ENCODE results near the gene CCDC57.

CCDC57 gene

DNA sequence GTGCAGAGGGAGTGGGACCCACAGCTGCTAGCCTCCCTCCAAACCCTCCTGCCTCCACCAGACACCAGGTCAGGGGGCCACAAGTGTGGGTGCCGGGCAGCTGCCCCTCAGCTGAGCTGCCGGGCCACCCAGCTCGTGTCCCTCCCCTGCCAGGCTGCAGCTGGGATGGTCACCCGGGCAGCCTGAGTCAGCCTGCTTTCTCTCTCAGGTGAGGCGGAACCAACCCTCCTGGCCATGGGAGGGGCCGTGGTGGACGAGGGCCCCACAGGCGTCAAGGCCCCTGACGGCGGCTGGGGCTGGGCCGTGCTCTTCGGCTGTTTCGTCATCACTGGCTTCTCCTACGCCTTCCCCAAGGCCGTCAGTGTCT lies 23.1 kb upstream of the CCDC57 start:
- ATAC-seq (no peak), DNase-seq (no peak)

DNA sequence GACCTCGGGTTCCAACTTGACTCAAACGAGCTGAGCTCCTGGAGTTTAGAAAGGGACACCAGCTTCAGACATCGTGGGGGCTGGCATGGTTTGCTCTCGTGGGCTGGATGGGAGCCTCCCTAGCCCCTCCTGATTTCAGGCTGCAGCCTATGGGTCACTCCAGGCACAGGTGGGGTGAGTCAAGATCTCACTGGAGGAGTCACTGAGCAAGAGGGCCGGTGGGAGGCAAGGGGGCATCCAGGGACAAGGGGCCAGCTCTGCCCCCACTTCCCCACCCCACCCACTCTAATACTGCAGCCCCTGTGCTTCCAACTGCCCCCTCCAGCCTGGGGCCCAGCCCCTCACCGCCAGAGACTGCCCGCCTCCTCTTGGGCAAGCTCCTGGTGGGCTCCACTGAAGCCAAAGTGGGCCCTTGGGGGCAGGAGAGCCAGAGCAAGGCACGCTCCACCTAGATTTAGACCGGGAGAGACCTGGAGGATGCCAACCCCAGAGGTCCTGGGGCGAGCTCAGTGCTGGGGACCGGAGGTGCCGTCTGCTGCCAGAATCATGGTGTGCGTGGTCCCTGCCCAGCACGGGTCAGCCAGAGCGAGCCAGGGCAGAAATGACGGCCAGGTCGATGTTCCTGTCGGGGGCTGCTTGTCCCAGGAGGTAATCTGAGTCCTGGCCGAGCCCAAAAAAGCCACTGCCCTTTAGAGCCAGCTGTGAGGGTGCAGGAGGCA lies 22.6 kb upstream of the CCDC57 start:
- ATAC-seq (no peak), DNase-seq (no peak)

DNA sequence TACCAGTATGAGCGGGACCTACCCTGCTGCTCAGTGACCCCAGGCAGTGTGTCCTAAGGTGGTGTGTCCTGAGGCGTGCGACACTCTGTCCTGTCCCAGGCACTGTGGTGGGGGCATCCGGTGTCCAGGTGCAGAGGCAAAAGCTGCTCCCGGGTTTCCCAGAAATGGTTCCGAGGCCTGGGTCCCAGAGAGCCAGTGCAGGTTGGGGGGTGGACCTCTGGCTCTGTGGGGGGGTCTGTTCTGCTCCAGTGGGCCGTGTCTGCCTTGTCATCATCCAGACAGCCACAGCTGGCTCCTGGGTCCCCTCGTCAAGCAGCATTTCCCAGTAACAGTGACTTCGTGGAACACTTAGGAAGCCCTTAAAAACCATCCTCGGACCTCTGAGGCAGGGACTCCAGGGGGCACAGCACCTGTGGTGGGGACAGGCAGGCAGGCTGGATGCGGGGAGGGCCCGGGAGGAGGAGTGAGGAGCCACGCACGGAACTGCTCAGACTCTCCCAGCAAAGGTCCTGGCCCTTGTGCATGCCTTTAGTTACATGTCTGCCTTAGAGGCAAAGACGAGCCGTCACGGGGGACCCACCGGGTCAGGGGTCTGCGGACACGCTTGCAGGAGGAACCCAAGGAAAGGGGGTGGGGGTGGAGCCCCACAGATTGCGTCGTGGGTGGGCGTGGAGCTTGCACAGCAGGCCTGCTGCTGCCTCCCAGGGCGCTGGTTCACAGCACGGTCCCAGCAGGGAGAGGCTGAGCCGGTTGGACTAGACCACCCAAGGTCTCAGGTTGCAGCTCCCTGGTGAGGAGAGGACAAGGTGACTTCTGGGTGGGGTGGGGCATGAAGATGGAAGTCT lies 21.8 kb upstream of the CCDC57 start:
- no peak for DNase-seq
- ATAC-seq = no peak

DNA sequence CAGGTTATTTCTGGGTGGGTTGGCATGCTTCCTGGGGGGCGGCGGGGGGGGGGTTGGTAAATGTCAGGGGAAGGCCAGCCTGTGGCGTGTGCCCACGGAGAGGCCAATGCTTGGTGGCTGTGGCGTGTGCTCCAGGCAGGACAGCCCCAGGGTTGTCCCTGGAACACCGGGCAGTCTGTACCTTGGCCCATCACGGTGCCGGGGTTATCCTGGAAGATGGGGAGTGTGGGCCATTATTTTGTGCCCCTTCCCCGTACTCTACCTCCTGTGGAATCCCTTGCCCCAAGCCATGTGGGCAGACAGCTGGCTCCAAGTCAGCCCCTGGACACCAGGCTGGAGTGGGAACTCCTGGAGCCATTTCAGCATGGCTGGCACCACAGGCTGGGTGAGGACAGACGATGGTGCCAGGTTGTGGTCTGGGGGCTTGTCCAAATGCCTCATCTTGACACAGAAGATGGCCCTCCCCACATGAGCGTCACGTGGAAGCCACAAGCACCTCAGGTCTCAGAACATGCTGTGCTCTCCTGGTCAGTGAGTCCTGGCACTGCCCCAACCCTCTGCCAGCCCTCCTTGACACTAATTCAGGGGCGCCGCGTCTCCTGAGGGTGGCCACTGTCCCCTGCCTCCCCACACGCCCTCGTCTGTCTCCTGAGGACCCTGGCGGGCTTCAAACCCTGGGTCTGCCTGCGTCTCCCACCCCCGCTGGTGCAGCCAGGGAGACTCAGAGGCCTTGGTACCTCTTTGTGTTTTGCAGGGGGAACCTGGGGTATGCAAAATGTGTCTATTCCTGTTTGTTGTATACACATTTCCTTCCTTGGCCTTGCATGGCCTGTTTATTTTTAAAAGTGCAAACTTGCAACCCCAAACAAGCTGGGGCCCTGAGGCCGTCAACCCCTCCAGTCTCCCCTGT lies 20.5 kb upstream of the CCDC57 start:
- DNase-seq = no peak

DNA sequence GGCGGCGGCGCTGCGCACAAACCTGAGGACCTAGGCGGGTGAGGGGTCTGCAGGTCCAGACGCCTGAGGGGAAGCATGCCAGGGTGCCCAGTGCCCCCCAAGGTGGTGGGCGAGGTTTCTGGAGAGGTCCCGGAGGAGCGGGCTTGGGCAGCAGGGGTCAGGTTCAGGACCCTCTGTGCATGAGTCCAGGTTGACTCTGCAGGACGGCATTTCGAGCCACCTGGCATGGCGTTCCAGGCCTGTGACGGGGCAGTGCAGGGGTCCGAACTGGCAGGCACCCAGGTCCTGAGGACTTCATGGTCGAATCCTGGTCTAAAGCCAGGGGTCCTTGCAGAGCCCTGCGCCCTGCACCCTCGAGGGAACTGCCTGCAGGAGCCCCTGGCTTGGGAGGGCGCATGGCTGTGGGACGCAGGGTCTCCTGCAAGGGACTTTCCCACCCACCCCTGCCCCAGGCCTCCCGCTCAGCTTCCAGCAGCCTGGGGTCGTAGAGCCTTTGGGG lies 19.7 kb upstream of the CCDC57 start:
- DNase-seq (no peak), ATAC-seq (no peak)

More for the DNA sequence above, 20.5 kb upstream of the CCDC57 start:
- ATAC-seq = no peak

DNA sequence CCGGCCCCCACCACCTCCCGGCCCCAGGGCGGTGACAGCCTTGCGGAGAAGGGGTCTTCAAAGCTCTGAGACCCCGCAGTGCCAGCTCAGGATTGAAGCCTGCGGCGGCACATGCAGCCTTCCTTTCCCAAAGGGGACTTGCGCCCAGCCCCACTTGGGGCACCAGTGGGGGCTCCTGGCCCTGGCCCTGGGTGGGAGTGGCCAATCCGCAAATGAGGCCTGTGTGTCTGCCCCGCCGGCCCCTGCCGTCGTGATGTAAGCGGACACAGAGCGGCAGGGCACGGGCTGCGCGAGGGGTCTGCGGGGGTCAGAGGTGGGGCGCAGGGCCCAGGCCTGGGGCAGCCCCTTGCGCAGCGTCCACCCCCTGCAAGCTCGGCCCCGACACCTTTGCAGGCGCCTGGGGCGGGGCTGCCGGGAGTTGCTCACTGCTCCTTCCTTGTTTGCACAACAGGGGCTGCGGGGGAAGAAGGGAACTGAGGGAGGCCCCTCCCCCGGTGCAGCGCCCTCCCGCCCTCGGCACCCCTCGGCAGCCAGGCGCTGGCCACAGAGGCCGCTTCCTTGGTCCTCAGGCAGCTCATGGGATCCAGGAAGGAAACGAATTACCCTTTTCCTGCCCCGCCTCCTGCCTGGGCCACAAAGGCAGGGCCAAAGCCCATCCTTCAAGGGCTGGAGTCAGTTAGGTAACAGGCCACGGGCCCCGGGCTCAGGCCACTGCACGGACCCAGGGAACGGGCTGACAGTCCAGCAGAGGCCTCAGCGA lies 19.1 kb upstream of the CCDC57 start:
- ATAC-seq = no peak
- DNase-seq = peak; percentile 48

DNA sequence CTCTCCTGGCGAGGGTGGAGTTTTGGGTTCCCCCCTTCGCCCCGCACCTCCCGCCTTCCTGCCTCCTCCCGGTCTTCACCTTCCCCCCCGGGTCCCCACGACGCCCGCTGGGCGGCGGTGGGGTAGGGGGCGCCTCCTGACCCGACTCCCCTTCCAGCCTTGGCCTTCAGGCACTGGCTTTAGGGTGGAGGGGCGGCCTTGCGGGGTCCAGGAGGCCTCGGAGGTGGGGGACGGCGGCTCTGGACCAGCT lies 18.6 kb upstream of the CCDC57 start:
- no peak for DNase-seq
- no peak for ATAC-seq

DNA sequence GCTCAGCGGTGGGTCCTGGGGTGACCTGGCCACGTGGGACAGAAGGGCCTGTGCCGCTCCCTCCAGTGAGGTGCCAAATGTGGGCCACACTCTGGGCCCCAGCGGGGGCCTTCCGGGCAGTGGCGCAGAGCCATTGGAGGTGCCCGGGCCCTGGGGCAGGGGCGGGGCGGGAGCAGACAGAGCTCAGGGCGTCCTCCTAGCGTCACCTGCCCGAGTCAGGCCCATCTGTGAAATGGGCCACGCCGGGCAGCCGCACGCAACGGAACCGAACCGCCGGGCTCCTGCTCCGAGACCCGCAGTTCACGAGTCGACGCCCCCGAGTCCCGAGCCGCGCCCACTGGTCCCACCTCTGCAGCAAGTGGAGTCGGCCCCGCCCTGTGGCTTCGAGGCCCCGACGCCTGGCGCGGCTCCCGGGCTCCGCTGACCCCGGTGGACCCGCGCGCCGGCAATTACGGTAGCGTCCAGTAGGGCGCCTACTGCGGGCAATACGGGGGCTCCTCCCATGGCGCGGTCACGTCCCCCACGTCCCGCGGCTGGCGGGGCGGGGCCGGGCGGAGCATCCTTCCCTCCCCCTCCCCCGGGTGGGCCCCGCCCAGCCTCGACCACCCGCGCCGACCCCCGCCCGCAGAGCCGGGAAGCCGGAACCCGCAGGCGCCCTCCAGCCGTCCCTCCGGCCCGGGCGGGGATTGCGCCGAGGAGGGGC lies 18.1 kb upstream of the CCDC57 start:
- peak; percentile 84 for DNase-seq
- ATAC-seq = peak; percentile 41

DNA sequence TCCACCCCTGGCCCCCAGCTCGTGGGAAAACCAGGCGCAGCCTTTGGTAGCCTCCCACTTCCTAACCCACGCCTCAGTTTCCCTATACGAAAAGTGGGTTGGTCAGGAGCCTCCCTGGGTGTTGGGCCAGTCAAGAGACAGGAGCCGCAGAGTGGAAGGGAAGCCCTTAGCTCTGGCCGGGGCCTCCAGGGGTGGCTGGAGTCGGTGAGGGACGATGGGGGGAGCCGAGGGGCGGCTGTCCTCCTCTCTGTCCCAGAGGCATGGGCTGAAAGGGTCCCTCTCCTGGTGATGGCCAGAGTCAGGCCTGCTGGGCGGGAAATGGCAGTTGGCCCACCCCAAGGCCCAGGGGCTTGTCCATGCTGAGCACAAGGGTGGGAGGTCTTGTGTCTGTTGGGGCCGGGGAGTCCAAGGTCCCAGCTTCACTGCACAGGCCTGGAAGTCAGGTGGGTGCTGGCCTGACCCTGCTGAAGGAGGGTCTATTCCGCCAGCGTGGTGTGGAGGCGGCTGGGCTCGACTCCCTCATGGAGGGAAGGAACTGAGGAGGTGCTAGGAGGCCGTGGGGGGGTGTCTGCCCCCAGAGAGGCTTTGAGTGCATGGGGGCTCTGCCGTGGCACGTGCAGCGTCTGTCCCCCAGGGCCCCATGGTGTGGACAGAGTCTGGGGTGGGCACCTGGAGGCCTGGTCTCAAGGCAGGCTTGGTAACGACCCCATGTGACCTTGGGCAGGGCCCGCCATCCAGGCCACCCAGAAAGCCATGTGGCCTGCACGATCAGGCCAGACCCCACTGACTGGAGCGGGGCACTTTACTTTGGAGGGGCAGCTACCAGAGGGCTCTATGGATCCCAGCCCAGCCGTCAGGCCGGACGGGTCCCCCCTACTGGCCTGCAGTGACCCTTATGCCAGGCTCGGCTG lies 17.3 kb upstream of the CCDC57 start:
- DNase-seq (no peak), ATAC-seq (no peak)

DNA sequence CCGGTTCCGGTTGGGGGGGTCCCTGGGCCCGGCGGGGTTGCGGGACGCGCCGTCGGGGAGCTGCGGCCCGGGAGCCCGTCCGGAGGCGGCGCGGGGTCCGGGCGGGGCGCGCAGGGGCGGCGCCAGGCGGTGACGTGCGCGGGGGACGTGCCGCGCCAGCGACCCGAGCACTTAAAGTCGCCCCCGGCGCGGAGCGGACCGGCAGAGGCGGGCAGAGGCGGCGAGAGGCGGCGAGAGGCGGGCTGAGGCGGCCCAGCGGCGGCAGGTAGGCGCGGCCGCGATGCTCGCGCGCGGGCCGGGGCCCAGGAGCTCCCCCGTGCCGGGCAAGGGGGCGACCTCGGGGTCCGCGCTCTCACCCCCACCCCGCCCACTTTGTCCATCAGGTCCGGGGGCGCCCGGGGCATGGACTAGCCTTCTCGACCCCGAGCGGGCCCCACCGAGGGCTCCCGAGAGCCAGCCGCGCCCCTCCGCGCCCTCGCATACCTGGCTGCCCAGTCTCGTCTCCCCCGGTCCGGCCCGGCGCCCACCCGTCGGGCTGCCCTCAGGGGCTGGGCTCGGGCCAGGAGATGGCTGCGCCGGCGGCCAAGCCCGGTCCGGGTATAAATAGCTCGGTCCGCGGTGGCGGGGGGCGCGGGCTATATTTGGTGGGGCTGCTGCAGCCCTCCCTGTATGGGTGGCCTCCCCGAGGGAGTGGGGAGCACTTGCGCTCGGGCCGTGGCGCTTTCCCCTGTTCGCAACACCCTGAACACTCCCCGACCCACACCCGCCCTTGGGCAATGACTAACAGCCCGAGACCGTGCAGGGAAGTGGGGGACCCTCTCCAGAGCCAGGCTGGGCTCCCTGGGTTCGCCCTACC lies 16.4 kb upstream of the CCDC57 start, which contains the start of gene SLC16A3:
TSS of gene SLC16A3 (plus strand) at position 201 of the 856 bp plus-strand sequence. CDS start 6,967 bp downstream, outside the sequence.
- peak; percentile 77 for DNase-seq
- peak; percentile 44 for ATAC-seq

DNA sequence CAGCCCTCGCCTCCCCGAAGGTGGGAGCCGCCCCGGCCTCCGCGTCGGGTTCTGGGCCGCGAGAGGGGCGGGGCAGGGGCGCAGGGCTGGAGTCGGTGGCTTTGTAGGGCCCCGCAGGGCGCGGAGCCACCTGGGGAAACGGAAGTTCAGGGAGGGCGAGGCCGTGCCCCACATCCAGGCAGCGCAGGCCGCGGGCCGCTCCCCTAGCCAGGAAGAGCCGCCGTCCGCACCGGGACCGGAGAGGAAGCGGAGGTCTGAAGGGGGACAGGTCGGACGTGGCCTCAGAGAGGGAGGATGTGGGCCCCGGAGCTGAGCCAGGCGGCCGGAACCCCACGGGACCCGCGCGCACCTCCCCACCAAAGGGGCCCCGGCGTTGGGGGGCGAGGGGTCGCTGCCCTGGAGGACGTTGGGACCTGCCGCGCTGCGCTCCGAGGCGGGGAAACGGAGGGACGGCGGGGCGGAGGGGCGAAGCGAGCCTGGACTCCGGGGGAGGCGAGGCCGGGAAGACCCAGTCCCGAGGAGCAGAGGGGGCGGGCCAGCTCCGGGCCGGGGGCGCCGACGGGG lies 15.7 kb upstream of the CCDC57 start:
- DNase-seq (peak; percentile 73), ATAC-seq (peak; percentile 45)

DNA sequence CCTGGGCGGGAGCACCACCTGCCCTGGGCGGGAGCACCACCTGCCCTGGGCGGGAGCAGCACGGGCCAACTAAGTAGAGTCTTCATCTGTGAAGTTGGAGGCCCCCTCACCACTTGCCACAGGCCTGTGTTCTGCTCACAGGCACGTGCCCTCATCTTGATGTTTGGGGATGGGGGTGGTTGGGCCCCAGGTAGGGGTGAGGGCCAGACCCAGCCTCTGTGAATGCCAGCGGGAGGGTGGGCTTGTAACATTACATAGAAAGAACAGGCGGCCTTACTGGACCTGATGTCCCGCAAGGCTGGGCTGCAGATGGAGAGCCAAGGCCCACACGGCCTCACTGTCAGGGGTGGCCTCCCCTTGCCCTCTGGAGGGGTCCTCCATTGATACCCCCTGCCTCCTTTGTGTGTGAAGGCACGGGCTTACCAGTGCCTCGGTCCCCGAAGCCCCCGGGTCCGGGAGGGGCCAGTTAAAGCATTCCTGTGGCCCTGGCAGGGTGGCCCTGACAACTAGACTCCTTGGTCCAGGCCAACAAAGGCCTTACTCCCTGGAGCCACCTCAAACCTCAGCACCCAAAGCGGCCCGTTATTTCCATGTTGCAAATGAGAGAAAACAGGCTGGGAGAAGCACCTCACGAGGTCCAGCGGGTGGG lies 15.1 kb upstream of the CCDC57 start:
- ATAC-seq (no peak), DNase-seq (no peak)

DNA sequence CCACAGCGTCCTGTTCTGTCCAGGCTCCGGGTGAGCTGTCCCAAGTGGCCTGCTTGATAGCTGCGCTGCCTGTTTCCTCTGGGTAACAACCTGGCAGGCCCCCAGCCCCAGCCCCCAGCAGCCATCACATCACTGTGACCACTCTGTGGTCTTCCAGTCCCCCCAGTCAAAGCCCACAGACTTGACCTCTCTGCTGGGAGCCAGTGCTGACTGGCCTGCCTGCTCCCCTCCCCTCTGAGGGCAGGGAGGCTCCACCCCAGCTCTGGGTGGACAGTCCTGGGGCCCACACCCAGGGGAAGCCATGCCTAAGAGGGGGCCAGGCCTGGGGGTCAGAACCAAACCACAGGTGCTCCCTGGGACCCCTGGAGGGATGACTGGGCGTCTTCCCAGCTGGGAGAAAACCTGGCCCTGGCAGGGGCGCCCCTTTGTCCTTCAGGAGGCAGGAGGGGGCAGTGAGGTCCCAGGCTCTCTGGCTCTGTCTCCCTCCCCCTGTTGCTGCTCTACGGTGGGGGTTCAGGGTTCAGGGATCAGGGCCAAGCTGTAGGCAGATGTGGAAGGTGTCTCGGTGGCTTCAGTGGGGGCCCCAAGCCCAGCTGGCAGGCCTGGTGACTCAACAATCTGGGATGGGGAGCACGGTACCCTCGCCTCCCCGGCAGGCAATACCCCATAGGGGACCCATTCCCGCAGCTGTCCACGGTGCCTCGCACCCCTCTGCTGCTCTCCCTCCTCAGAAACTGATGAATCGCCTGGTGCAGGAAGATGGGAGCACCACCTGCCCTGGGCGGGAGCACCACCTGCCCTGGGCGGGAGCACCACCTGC lies 14.4 kb upstream of the CCDC57 start:
- DNase-seq (no peak), ATAC-seq (no peak)

DNA sequence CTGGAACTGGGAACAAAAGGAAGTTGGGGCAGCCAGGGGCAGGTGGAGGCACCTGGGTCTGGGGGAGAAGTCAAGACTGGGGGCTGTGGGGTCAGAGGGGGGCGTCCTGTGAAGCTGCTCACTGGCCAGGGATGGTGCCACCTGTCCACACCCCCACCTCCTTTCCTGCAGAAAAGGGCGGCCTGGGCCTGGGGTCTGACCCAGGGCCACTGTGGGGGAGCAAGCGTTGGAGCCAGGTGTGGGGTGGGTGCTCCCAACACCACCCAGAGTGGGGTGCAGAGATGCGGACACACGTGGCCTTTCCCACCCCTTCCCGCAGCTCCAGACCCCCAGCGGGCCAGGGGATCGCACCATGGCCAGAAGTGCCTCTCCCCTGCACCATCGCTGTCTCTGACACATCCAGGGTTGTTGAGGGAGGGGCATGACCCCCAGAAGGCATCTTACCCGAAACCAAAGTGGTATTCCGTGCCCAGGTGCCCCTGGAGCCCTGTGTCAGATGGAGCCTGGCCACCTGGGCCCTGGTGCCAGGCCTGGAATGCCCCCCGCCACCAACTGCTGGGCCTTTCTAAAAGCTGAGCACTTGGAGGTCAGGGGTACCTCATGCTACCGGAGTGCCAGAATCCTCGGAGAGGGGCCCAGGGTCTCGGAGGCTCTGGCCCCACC lies 13.6 kb upstream of the CCDC57 start:
- ATAC-seq (no peak), DNase-seq (peak; percentile 5)

DNA sequence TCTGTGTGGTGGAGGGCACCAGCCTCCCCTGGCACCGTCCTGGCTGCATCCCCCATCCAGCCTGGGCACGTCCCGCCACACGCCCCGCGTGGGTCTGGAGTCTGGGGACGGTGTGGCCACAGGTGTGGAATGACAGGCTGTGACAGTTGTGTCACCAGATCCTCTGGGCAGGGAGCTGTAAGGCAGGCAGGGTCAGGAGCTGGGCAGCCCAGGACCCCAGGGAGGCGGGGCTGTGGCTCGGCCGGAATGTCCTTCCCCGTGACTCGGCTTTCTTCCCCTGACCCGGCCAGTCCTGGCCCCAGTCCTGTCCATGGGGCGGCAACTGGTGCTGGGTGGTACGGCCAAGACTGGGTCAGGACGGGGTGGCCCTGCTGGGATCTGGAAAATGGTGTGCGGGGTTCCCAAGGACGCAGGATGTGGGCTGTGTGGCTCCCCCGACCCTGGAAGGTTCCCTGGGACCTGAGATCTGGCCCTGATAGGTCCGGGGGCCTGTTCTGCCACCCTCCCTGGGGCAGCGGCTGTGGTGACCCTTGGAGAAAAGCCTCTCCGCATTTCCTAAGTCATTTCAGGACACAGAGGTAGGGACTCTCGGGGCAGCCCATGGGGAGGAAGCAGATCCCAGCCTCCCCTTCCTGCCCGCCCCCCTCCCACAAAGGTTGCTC lies 12.9 kb upstream of the CCDC57 start:
- peak; percentile 2 for DNase-seq
- ATAC-seq = no peak

DNA sequence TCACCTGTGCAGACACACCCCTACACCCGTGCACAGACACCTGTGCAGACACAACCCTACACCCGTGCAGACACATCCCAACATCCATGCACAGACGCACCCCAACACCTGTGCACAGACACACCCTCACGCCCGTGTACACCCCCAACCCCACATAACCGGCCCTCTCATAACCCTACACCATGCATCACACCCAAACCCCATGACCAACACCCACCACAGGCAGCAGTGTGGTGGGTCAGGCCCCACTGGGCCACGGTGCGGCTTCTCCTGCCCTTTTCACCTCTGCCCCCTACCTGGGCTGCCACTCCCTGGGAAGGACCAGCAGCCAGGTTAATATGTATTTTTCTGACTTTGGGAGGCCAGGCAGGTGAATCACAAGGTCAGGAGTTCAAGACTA lies 12.0 kb upstream of the CCDC57 start:
- no peak for DNase-seq
- ATAC-seq = no peak
